Fibroblast of skin of right quadriceps (primary cell): ENCODE data around the gene GPRC5D.

Experiments used
- DNase-seq: peaks from one replicate; pipeline ENCODE4 v3.0.0-alpha.2; 2013

The GPRC5D gene

GRCh38 chr12:12952036-12952435 is at the start of gene GPRC5D:
TSS of gene GPRC5D (minus strand) at chr12:12952170. CDS start at chr12:12950384, 1,786 bp downstream.
- DNase-seq = no peak

GRCh38 chr12:13001775-13002040 is 49.7 kb upstream of the GPRC5D start:
- no peak for DNase-seq

- DNase-seq = peak; percentile 64
Observed at GRCh38 chr12:13000925-13001774, 49.2 kb upstream of the GPRC5D start.

- no peak for DNase-seq
Observed at GRCh38 chr12:13000616-13000924, 48.6 kb upstream of the GPRC5D start.

DNA sequence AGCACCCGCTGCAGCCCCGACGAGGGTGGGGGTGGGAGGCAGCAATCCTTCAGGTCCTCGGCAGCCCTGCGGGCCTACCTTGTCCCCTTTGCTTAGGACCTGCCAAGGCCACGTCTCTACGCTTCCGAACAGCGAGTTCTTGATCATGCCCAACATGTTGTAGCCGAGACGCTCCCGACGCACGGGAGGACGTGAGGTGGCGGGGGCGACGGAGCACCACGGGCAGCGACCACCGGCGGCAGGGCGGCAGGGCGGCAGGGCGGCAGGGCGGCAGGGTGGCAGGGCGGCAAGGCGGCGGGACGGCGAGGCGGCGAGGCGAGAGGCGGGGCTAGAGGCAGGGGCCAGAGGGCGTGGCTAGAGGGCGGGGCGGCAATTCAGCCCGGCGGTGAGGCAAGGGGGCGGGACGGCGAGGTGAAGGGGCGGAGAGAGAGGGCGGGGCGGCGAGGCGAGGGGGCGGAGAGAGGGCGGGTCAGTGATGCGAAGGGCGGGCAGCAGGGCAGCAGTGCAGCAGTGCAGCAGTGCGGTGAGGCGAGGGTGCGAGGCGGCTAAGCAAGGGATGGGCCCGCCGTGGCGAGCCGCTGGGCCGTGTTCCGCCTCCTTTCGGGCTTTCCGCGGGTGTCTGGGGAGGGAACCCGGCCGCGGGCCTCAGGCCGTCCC is 48.1 kb upstream of the GPRC5D start, which contains the start of gene HEBP1:
TSS of gene HEBP1 (minus strand) at position 307 of the 657 bp plus-strand sequence. CDS start at position 156, 151 bp downstream.
- DNase-seq = peak; percentile 90

- DNase-seq = peak; percentile 30
Observed at GRCh38 chr12:12999271-12999958, 47.4 kb upstream of the GPRC5D start.

DNA sequence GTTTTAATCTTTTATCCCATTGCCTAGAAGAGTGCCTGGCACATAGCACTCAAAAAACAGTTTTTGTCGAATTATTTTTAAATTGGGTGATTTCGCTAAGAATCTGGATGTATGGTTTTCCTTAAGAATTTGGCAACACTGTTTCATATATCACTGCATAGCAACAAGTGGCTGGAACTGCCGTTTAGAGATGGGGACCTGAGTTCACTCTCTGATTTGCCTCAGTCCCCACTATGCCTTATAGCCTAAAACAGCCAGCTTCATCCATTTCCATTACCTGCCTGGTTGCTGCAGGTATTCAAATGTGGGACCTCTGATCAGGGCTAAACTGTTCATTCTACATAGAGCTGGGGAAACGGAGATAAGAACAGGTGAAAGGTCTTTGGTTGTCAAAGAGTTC is 46.3 kb upstream of the GPRC5D start:
- DNase-seq = no peak

GRCh38 chr12:12997734-12998133 is 45.8 kb upstream of the GPRC5D start:
- no peak for DNase-seq

GRCh38 chr12:12997156-12997555 is 45.2 kb upstream of the GPRC5D start:
- no peak for DNase-seq

GRCh38 chr12:12996209-12996608 is 44.2 kb upstream of the GPRC5D start:
- no peak for DNase-seq

DNA sequence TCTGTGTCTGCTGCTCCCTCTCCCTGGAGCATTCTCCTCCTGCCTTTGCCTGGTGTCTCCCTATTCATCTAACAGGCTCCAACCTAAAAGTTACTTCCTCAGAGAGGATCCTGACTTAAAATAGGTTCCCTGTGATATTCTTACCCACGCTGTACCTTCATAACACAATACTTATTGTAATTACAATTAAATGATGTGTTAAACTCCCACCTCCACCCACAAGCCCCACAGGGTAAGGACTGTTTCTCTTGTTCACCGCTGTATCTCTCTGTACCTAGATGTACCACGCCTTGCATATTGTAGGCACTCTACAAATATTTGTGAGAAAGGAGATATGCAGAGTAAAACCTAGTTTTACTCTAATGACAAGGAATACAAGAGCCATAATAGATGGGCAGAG is 43.1 kb upstream of the GPRC5D start:
- no peak for DNase-seq

DNA sequence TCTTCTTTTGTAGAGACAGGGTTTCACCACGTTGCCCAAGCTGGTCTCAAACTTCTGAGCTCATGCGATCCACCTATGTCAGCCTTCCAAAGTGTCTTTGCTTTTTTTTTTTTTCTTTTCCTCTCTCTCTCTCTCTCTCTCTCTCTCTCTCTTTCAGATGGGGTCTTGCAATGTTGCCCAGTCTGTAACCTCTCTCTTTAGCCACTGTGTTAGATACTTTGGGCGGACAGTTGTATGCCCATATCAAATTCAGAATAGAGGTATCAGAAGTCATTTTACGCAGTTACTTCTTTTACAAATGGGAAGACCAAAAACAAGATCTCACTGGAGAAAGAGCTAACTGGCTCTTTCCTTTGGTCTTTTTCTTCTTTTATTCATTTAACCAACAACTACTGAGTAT is 41.4 kb upstream of the GPRC5D start:
- DNase-seq = no peak

DNA sequence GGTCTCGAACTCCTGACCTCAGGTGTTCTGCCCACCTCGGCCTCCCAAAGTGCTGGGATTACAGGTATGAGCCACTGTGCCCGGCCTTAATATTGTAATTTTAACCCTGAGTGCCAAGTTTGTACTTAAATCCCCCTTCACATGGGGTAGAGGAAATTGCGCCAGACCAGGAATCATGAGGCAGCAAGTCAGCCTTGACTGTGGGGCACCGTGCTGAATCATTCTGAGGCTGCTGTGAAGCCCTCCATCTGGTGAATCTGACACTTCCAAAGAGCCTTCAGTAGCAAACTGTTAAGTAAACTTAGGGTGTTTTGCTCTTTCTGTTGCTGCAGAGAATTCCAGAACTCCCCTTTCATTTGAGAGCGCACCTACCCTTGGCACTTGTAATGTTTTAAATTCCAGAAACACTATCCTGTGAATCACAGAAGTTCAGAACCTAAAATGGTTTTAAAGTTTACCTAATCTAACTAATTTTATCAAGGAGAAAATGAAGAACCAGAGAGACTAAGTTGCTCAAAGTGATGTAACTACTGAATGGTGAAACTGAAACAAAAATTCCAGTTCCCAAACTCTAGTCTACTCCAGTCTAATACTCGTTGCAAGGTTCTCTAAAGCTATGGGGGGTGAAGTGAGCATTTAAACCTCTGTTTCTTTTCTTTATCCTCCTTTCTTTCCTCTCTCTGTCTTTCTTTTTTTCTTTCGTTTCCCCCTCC is 40.6 kb upstream of the GPRC5D start:
- DNase-seq = peak; percentile 88

GRCh38 chr12:12990700-12991468 is 38.9 kb upstream of the GPRC5D start:
- DNase-seq = no peak

DNA sequence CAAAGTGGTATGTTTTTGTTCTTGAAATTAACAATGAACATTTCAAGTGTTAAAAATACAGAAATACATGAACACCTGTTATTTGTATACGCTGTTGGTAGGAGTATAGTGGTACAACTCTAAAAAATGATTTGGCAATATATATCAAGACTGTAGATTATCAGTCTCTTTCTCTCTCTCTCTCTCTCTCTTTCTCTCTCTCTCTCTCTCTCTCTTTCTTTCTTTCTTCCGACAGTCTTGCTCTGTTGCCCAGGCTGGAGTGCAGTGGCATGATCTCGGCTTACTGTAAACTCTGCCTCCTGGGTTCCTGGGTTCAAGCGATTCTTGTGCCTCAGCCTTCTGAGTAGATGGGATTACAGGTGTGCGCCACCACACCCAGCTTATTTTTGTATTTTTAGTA is 35.5 kb upstream of the GPRC5D start:
- no peak for DNase-seq

- DNase-seq = no peak
Observed at GRCh38 chr12:12986775-12987331, 34.9 kb upstream of the GPRC5D start.

- no peak for DNase-seq
Observed at GRCh38 chr12:12985817-12986408, 33.9 kb upstream of the GPRC5D start.

GRCh38 chr12:12984149-12984548 is 32.2 kb upstream of the GPRC5D start:
- no peak for DNase-seq

DNA sequence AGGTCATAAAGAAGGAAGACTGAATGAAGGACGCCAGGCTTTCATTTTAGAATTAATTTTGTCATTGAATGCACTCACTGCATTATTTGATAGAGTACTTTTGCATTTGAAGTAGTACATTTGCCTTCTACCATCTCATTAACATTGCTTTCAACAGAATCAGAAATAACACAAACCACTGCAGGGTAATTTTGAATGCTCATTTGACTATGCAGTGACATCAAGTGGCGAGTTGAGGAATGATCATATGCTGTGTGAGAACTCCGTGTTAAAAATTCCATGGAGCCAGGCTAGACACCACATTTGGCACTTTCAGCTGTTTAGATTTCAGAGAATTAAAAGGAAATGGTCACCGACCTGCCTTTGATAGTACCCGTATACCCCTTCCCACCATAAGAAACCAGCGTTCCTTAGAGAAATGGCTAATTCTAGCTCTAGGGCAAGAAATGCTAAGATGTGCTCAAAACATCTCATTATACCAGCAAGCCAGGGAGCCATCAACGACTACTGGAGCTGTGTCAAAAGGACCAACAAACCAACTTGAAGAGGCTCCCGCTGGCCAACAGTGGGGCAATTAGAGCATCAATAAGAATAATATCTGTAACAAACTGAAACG is 31.6 kb upstream of the GPRC5D start:
- DNase-seq = peak; percentile 57

- no peak for DNase-seq
Observed at GRCh38 chr12:12982331-12982730, 30.4 kb upstream of the GPRC5D start.

GRCh38 chr12:12979731-12980259 is 27.8 kb upstream of the GPRC5D start:
- DNase-seq = peak; percentile 94
